Activated effector memory CD4-positive, alpha-beta T cell treated with anti-CD3 and anti-CD28 coated beads, Interleukin-2, amount 50 U/mL, for 16 hours (primary cell): ENCODE data around the gene SHC2.
A peak's percentile ranks its signal among the peaks of the same experiment; 100 is the strongest.

Experiments used
- DNase-seq: peaks from one replicate; pipeline ENCODE4 v3.0.0-alpha.2; 2020

Gene SHC2

GRCh38 chr19:460877-461720 lies at the start of gene SHC2:
Gene SHC2 (minus strand): TSS chr19:461033. CDS start chr19:460996, 37 bp downstream.
- DNase-seq: no peak

- no peak for DNase-seq
Observed at GRCh38 chr19:508204-509150, 47.6 kb upstream of the SHC2 start.

- DNase-seq: peak; percentile 95
Observed at GRCh38 chr19:507286-508203, 46.7 kb upstream of the SHC2 start, which contains the start of gene TPGS1. Gene TPGS1 (plus strand): TSS chr19:507497. CDS start chr19:507507, 10 bp downstream.

- DNase-seq: peak; percentile 97
Observed at GRCh38 chr19:506404-507285, 45.8 kb upstream of the SHC2 start.

- DNase-seq: no peak
Observed at GRCh38 chr19:504616-505015, 43.8 kb upstream of the SHC2 start.

- DNase-seq: no peak
Observed at GRCh38 chr19:501646-502045, 40.8 kb upstream of the SHC2 start.

- no peak for DNase-seq
Observed at GRCh38 chr19:498977-499623, 38.3 kb upstream of the SHC2 start.

GRCh38 chr19:498511-498891 lies 37.7 kb upstream of the SHC2 start:
- no peak for DNase-seq

GRCh38 chr19:497869-498510 lies 37.2 kb upstream of the SHC2 start:
- no peak for DNase-seq

GRCh38 chr19:497491-497868 lies 36.6 kb upstream of the SHC2 start:
- DNase-seq: no peak

- no peak for DNase-seq
Observed at GRCh38 chr19:496986-497385, 36.2 kb upstream of the SHC2 start.

GRCh38 chr19:496112-496665 lies 35.4 kb upstream of the SHC2 start, which contains the start of gene MADCAM1:
Gene MADCAM1 (plus strand): TSS chr19:496486. CDS start chr19:496500, 14 bp downstream.
- DNase-seq: peak; percentile 58

GRCh38 chr19:495402-496111 lies 34.7 kb upstream of the SHC2 start:
- DNase-seq: peak; percentile 81

- DNase-seq: peak; percentile 54
Observed at GRCh38 chr19:495081-495401, 34.2 kb upstream of the SHC2 start.

GRCh38 chr19:494171-495080 lies 33.6 kb upstream of the SHC2 start:
- DNase-seq: peak; percentile 60

- peak; percentile 62 for DNase-seq
Observed at GRCh38 chr19:493391-494170, 32.7 kb upstream of the SHC2 start.

GRCh38 chr19:492091-492531 lies 31.3 kb upstream of the SHC2 start:
- DNase-seq: peak; percentile 85
